ENCODE measurements around the gene ABCG5.

ABCG5 gene

GRCh38 chr2:43803113-43803512 is 35.5 kb downstream of the ABCG5 start:
- no peak for DNase-seq

GRCh38 chr2:43802135-43802534 is 36.5 kb downstream of the ABCG5 start:
- DNase-seq: no peak

- DNase-seq: no peak
Observed at GRCh38 chr2:43800894-43801293, 37.7 kb downstream of the ABCG5 start.

GRCh38 chr2:43798300-43798699 is 40.3 kb downstream of the ABCG5 start:
- no peak for DNase-seq

GRCh38 chr2:43796206-43796605 is 42.4 kb downstream of the ABCG5 start:
- DNase-seq: no peak

GRCh38 chr2:43794956-43795355 is 43.7 kb downstream of the ABCG5 start:
- DNase-seq: no peak

- no peak for DNase-seq
Observed at GRCh38 chr2:43792653-43793052, 46.0 kb downstream of the ABCG5 start.

- no peak for DNase-seq
Observed at GRCh38 chr2:43791035-43791765, 47.4 kb downstream of the ABCG5 start.

GRCh38 chr2:43790147-43790546 is 48.5 kb downstream of the ABCG5 start:
- no peak for DNase-seq

- DNase-seq: no peak
Observed at GRCh38 chr2:43788646-43789045, 50.0 kb downstream of the ABCG5 start.

- no peak for DNase-seq
Observed at GRCh38 chr2:43787895-43788294, 50.7 kb downstream of the ABCG5 start.

- no peak for DNase-seq
Observed at GRCh38 chr2:43778233-43778632, 60.4 kb downstream of the ABCG5 start.

GRCh38 chr2:43777306-43777926 is 61.2 kb downstream of the ABCG5 start:
- DNase-seq: peak; percentile 63

- no peak for DNase-seq
Observed at GRCh38 chr2:43776324-43776723, 62.3 kb downstream of the ABCG5 start.

- no peak for DNase-seq
Observed at GRCh38 chr2:43774617-43775016, 64.0 kb downstream of the ABCG5 start.

- DNase-seq: peak; percentile 92
Observed at GRCh38 chr2:43773876-43774613, 64.6 kb downstream of the ABCG5 start, which contains the start of gene DYNC2LI1. Gene DYNC2LI1, plus strand, starts transcription at chr2:43774039. Its CDS starts 100 bp downstream, at chr2:43774139.

GRCh38 chr2:43766006-43766405 is 72.6 kb downstream of the ABCG5 start:
- DNase-seq: no peak

- no peak for DNase-seq
Observed at GRCh38 chr2:43764086-43764705, 74.4 kb downstream of the ABCG5 start.

GRCh38 chr2:43763091-43763490 is 75.5 kb downstream of the ABCG5 start:
- DNase-seq: no peak

Data from stimulated activated CD8-positive, alpha-beta memory T cell treated with anti-CD3 and anti-CD28 coated beads, Interleukin-4, amount 100 ng/mL, for 48 hours (primary cell).